Measurements from ENCODE around the gene FBXO3.

The FBXO3 gene

DNA sequence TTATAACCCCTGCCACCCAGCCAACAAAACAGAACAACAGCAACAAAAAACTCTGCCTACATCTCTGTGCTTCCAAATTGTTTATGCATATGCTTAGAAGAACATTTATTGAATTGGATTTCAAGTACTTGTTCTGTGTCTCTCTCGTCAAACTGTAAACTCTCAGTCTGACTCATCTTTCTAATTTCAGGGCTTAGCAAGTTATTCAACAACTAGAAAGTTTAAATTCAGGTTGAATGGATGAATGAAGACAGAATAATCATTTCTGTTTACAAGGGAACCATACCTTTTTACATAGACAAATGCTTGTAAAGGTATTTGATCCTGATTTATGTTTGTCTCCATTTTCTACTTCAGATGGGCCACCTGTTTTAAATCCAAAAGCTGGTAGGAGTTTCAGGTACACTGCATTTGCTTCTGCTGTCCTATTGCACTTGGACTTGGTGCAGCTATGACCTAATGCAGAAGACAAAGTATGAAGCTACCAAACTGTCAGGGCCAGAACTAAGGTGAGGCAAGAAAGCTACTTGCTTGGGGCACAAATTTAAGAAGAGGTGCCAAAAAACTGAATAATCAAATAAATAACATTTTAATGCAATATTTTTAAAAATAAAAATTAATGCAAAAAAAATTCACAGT is 1.6 kb upstream of the FBXO3 start:
- DNase-seq (ENCODE audit: extremely low read depth, low read depth), result no peak
- TF ChIP-seq, protein P1, sequence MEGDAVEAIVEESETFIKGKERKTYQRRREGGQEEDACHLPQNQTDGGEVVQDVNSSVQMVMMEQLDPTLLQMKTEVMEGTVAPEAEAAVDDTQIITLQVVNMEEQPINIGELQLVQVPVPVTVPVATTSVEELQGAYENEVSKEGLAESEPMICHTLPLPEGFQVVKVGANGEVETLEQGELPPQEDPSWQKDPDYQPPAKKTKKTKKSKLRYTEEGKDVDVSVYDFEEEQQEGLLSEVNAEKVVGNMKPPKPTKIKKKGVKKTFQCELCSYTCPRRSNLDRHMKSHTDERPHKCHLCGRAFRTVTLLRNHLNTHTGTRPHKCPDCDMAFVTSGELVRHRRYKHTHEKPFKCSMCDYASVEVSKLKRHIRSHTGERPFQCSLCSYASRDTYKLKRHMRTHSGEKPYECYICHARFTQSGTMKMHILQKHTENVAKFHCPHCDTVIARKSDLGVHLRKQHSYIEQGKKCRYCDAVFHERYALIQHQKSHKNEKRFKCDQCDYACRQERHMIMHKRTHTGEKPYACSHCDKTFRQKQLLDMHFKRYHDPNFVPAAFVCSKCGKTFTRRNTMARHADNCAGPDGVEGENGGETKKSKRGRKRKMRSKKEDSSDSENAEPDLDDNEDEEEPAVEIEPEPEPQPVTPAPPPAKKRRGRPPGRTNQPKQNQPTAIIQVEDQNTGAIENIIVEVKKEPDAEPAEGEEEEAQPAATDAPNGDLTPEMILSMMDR (IDR thresholded peaks at IDR 0.05; ENCODE audit: low read depth, low read length), result no peak

DNA sequence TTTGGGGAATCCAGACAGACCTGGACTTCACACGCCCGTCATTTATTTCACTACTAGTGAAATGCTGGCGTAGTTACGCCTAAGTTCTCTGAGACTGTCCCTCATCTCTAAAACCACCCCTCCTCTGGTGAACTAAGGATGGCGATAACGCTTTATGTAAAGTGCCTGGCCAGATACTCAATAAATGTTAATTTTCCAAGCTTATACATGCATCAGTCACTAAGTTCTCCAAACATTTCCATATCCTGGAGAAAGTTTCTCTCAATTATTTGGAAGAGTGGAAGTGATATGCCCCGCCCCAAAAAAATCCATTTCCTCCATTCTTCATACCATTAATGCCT is 1.1 kb upstream of the FBXO3 start:
- TF ChIP-seq, protein P1 (IDR thresholded peaks at IDR 0.05; ENCODE audit: low read depth, low read length), result no peak
- no peak for DNase-seq (ENCODE audit: extremely low read depth, low read depth)

DNA sequence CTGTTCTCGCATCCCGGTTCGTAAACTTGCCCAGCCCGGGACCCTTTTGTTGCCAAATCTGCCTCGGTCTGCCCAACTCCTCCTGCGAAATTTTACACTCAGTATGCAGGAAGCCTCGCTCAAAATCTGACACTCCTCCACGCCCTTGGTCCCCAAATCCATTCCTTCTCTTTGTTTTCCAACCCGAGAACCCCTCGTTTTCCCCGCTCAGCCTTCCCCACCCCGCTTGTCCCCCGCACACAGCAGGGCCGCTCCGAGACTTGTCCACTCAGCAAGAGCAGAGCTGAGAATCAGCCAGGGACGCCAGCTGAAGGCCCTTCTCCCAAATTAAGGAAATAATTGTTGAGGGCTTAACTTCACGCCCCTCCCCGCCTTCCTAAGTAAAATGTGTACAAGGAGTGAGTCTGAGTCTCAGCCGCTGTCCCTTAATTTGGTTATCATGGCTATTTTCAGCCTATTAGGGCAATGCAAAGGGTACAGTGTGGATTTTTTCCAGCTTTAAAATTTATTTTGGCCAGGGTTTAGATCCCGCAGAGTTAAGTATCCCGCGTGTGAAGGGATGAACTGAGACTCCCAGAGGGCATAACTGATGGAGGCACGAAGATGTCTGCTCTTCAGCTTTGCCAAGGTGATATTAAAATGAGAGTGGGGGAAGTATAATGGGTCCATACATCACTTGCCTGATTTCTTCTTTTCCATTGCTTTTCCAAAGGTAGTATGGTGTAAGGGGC is 581 bp upstream of the FBXO3 start:
- no peak for DNase-seq (ENCODE audit: extremely low read depth, low read depth)
- TF ChIP-seq, protein P1 (IDR thresholded peaks at IDR 0.05; ENCODE audit: low read depth, low read length), result no peak

DNA sequence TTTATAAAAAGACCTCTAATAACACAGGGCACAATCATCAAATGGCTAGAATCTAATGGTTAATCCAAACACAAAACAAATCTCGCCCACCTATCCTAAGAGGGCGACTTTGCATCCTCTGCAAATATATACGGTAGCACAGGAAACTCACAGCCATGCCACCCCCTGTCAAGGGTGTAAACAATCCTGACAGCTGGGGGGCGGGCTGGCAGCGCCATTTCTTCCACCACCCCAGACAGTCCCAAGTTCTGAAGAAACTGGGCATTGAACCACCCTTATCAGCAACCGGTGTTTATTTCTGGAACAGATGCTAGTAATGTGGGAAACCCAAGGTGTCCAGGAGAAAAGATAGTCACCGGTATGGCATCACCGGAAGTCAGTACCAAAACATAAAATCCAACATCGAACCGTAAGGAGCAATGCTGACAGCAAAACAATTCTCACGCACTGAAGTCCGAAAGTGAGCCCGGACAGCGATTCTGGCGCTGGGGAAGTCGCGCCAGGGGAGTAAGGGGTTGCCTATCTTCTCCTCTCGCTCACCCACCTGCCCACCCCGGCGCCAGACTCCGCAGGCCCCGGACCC is 825 bp downstream of the FBXO3 start:
- DNase-seq (ENCODE audit: extremely low read depth, low read depth), result no peak
- TF ChIP-seq, protein P1 (IDR thresholded peaks at IDR 0.05; ENCODE audit: low read depth, low read length), result no peak

DNA sequence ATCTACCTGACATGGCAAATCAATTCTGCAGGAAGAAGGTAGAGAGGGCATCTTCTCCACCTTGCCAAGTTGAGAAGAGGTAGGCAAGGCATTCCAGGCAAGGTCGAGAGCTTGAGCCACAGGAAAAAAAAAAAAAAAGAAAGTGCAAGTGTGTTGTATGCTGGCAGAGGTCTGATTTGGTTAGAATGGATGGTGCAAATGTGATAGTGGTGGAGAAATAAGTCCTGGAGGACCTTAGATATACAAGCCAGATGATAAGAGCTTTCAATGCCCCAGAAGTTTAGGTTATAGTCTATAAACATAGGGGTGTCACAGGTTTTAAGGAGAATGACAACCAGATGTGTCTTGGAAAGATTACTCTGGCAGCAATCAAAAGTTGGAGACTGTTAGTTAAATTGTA is 1.4 kb downstream of the FBXO3 start:
- TF ChIP-seq, protein P1 (IDR thresholded peaks at IDR 0.05; ENCODE audit: low read depth, low read length), result no peak
- no peak for DNase-seq (ENCODE audit: extremely low read depth, low read depth)

DNA sequence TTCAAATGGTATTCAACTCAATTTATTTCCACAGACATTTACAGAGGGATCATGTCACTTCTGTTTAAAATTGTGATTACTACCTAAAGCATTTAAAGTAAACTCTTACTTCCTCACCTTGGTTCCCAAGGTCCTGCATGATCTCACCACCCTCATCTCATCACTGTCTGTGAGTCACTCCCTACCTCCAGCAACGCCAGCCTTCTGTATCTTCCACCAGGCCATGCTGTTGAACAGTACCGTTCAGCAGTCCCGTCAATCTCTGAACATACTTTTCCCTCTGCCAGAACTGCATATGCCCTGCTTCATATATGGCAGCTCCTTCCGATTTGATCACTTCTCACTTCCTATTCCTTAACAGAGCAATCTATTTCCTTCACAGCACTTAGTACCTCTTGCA is 2.0 kb downstream of the FBXO3 start:
- TF ChIP-seq, protein P1 (IDR thresholded peaks at IDR 0.05; ENCODE audit: low read depth, low read length), result no peak
- no peak for DNase-seq (ENCODE audit: extremely low read depth, low read depth)

DNA sequence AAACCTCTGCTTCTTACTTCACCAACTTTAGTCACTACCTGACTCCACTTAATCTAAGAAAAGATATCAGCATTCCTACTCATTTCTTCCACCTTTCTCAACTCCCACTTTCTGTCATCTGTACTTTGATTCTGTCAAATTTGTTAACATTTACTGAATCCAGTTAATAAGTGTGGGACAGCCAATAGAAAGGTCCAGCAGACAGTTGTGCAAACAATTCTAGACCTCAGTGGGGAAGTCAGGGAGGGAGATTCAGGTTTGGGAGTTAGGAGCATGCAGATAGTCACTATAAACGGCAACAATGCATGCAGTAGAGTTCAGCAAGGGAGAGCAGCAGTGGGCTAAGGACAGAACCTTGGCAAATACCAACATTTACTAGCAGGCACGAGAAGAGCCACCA is 4.1 kb downstream of the FBXO3 start:
- no peak for DNase-seq (ENCODE audit: extremely low read depth, low read depth)
- TF ChIP-seq, protein P1 (IDR thresholded peaks at IDR 0.05; ENCODE audit: low read depth, low read length), result no peak

Data from AG09319 (cell line).